ENCODE measurements around the gene APOB.

GRCh38 chr2:21054011-21054410, 10.1 kb upstream of the APOB start:
- TF ChIP-seq CTCF (IDR thresholded peaks at IDR 0.05): no peak
- TF ChIP-seq POLR2A (IDR thresholded peaks at IDR 0.05): no peak

Data from prostate gland (tissue), 2 donors.